BLaER1 treated with 17β-estradiol and CSF1 and Interleukin-3, amounts not matched to agents 10 nM and 100 nM (cell line): Measurements from ENCODE around the gene CEP350.

Source experiments
- H3K27ac ChIP-seq, 11 experiments: shearing (Covaris generic); formaldehyde crosslinking; 2 replicates each; pipeline ENCODE4 v1.8.1; 2022
- H3K27me3 ChIP-seq, 11 experiments: shearing (Covaris generic); formaldehyde crosslinking; 2 replicates each; pipeline ENCODE4 v1.8.1; 2022
- H3K36me3 ChIP-seq, 11 experiments: shearing (Covaris generic); formaldehyde crosslinking; 2 replicates each; pipeline ENCODE4 v1.8.1; 2022
- H3K4me1 ChIP-seq, 10 experiments: shearing (Covaris generic); formaldehyde crosslinking; 2 replicates each; pipeline ENCODE4 v1.8.1; 2022
- H3K4me2 ChIP-seq, 11 experiments: shearing (Covaris generic); formaldehyde crosslinking; 2 replicates each; pipeline ENCODE4 v1.8.1; 2022
- H3K4me3 ChIP-seq, 10 experiments: shearing (Covaris generic); formaldehyde crosslinking; 2 replicates each; pipeline ENCODE4 v1.8.1; 2022
- H3K9ac ChIP-seq, 11 experiments: shearing (Covaris generic); formaldehyde crosslinking; 2 replicates each; pipeline ENCODE4 v1.8.1; 2022
- H3K9me3 ChIP-seq, 11 experiments: shearing (Covaris generic); formaldehyde crosslinking; replicated peaks in 1 of 11; 2 replicates each; pipeline ENCODE4 v1.8.1; 2022
- H4K20me1 ChIP-seq, 11 experiments: shearing (Covaris generic); formaldehyde crosslinking; 2 replicates each; pipeline ENCODE4 v1.8.1; 2022
- Cebpa-rat ChIP-seq, 11 experiments: shearing (Covaris generic); IDR thresholded peaks; 2 replicates each; pipeline ENCODE4 v1.8.1; 2022

The CEP350 gene, protein sequence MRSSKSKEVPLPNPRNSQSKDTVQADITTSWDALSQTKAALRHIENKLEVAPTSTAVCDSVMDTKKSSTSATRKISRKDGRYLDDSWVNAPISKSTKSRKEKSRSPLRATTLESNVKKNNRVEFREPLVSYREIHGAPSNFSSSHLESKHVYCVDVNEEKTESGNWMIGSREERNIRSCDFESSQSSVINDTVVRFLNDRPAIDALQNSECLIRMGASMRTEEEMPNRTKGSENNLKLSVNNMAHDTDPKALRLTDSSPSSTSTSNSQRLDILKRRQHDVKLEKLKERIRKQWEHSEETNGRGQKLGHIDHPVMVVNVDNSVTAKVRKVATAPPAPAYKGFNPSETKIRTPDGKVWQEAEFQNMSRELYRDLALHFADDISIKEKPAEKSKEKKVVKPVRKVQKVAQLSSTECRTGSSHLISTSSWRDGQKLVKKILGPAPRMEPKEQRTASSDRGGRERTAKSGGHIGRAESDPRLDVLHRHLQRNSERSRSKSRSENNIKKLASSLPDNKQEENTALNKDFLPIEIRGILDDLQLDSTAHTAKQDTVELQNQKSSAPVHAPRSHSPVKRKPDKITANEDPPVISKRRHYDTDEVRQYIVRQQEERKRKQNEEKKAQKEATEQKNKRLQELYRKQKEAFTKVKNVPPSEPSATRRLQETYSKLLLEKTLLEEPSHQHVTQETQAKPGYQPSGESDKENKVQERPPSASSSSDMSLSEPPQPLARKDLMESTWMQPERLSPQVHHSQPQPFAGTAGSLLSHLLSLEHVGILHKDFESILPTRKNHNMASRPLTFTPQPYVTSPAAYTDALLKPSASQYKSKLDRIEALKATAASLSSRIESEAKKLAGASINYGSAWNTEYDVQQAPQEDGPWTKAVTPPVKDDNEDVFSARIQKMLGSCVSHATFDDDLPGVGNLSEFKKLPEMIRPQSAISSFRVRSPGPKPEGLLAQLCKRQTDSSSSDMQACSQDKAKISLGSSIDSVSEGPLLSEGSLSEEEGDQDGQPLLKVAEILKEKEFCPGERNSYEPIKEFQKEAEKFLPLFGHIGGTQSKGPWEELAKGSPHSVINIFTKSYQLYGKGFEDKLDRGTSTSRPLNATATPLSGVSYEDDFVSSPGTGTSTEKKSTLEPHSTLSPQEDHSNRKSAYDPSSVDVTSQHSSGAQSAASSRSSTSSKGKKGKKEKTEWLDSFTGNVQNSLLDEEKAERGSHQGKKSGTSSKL (N-terminal part only)

DNA sequence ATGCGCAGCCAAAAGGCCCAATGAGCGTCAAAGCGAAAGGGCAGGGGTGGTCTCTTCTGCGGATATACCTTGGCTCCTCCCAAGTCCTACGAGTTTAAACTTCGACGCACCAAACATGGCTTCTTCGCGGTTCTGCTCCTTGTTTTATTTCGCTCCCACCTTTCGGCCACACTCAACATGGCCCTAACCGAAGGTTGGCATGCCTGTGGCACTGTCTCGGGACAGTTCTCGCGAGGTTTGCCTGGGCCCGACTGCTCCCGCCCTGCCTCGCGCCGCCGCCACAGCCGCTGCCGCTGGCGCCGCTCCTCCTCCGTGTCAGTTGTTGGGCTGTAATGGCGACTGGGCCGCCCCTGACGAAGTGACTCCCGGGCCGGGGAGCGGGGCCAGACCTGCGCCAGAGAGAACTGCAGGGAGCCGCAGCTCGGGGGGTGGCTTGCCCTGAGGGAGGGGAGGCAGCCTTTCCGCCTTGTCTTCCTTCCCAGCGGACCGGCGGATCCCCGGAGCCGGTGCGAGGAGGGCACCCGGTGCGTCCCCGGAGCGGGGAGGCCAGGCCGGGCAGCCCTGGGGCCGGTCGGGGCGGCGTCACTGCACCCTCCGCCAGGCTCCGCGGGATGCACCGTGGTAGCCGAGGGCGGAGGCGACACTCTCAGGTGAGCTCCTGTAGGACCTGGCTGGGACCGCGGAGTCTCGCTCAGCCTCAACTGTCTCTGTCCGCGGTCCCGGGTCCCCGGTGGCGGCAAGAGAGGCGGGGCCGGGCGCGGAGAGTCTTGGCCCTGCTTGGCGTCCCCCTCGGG, at the start of gene CEP350:
Gene CEP350, plus strand, starts transcription at position 318 of the 794 bp plus-strand sequence. CDS start 31,372 bp downstream, outside the sequence.
- peaks cover 0 to 7% (median 4%) of the 10 kb centered on the region in 11 experiments; a peak in 5 of 22 replicates for H3K36me3 ChIP-seq
- H3K4me1 ChIP-seq, result peaks cover 38 to 63% (median 56%) of the 10 kb centered on the region in 10 experiments
- peak within 1 kb of the TSS; percentile 93 to 99 (median 95) for H3K27ac ChIP-seq
- no peaks in the 10 kb centered on the region for H3K9me3 ChIP-seq
- H4K20me1 ChIP-seq, result peaks cover 11 to 48% (median 43%) of the 10 kb centered on the region in 11 experiments; a peak in 19 of 22 replicates
- TF ChIP-seq Cebpa-rat (IDR thresholded peaks at IDR 0.05), result no peak
- H3K9ac ChIP-seq, result peak within 1 kb of the TSS; percentile 92 to 100 (median 98)
- H3K4me3 ChIP-seq, result peak within 1 kb of the TSS; percentile 84 to 100 (median 96)
- H3K27me3 ChIP-seq, result no peaks in the 10 kb centered on the region
- peak within 1 kb of the TSS; percentile 77 to 93 (median 88) for H3K4me2 ChIP-seq

DNA sequence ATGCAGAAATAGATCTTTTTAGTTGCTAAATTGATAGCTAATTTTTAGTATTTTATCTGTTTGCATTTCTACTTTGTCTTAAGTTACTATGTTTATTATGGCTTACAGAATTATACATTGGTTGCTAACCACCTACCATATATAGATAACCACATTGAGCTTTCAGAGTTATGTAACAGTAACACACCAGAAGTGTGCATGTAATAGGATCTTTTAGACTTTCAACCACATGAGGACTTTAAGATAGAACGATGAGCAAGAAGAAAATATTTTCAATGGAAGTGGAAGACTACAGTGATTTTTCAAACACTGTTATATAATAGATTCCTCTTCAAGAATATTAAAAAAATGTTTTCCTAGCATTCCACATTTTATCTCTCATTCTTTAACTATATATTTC, 43.7 kb upstream of the CEP350 start:
- Histone ChIP-seq H3K36me3 (peaks cover 74 to 100% (median 89%) of the 10 kb centered on the region in 11 experiments), H3K4me3 (no peak overlapping the region), H3K9me3 (no peaks in the 10 kb centered on the region), H4K20me1 (no peaks in the 10 kb centered on the region; a peak in 3 of 22 replicates), H3K4me1 (no peaks in the 10 kb centered on the region), H3K9ac (no peak overlapping the region), H3K4me2 (no peak overlapping the region), H3K27me3 (no peaks in the 10 kb centered on the region), H3K27ac (no peak overlapping the region)
- no peak for TF ChIP-seq Cebpa-rat (IDR thresholded peaks at IDR 0.05)

- no peaks in the 10 kb centered on the region; a peak in 3 of 22 replicates for H4K20me1 ChIP-seq
- H3K4me2 ChIP-seq, result no peak overlapping the region
- no peaks in the 10 kb centered on the region for H3K4me1 ChIP-seq
- H3K9ac ChIP-seq, result no peak overlapping the region
- H3K9me3 ChIP-seq, result no peaks in the 10 kb centered on the region
- no peaks in the 10 kb centered on the region for H3K27me3 ChIP-seq
- H3K27ac ChIP-seq, result no peak overlapping the region
- H3K4me3 ChIP-seq, result no peak overlapping the region
- TF ChIP-seq Cebpa-rat (IDR thresholded peaks at IDR 0.05), result no peak
- H3K36me3 ChIP-seq, result peaks cover 78 to 100% (median 92%) of the 10 kb centered on the region in 11 experiments
Observed at GRCh38 chr1:179911812-179912211, 42.8 kb upstream of the CEP350 start.

DNA sequence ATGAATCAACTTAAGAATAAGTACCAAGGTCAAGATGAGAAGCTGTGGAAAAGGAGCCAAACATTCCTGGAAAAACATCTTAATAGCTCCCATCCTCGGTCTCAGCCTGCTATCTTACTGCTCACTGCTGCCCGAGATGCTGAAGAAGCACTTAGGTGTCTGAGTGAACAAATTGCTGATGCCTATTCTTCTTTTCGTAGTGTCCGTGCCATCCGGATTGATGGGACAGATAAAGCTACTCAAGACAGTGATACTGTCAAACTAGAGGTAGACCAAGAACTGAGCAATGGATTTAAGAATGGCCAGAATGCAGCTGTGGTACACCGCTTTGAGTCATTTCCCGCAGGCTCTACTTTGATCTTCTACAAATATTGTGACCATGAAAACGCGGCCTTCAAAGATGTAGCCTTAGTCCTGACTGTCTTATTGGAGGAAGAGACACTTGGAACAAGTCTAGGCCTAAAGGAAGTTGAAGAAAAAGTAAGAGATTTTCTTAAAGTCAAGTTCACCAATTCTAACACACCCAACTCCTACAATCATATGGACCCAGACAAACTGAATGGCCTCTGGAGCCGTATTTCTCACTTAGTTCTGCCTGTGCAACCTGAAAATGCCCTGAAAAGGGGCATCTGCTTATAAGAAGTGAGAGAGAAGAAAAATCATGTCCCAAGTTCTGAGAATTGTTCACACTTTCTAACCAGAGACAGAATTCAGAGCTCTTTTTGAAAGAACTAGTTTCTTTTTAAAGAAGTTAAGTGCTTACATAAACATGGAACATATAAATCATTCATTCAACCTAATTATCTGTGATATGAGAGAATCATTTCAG, 36.8 kb upstream of the CEP350 start:
- H3K9me3 ChIP-seq, result no peaks in the 10 kb centered on the region
- peaks cover 76 to 98% (median 88%) of the 10 kb centered on the region in 11 experiments for H3K36me3 ChIP-seq
- H3K4me3 ChIP-seq, result no peak overlapping the region
- TF ChIP-seq Cebpa-rat (IDR thresholded peaks at IDR 0.05), result no peak
- H3K9ac ChIP-seq, result no peak overlapping the region
- no peaks in the 10 kb centered on the region for H3K27me3 ChIP-seq
- peaks cover 0 to 3% (median 0%) of the 10 kb centered on the region in 11 experiments; a peak in 1 of 22 replicates for H4K20me1 ChIP-seq
- no peak overlapping the region for H3K27ac ChIP-seq
- peaks cover 0 to 7% (median 0%) of the 10 kb centered on the region in 10 experiments; a peak in 5 of 20 replicates for H3K4me1 ChIP-seq
- H3K4me2 ChIP-seq, result no peak overlapping the region

DNA sequence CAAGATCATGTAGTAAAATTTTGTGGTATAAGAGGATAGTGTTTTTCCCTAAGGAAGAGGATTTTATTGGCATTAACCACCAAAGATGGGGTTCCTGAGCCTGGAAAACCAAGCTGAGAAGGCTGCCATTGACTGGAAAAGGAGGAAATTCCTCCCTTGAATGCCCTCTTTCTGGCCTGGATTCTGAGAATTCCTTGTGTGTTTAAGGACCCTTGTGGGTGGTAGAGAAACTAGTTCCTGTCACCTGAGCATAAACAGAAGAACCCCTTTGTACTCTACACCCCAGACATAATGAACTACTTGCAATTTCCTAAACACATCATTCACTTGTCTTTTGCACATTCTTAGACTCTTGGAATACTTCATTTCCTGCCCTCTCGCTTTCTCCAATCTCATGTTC, 33.1 kb upstream of the CEP350 start:
- no peak overlapping the region for H3K9ac ChIP-seq
- peaks cover 0 to 3% (median 0%) of the 10 kb centered on the region in 11 experiments; a peak in 1 of 22 replicates for H4K20me1 ChIP-seq
- H3K27ac ChIP-seq, result no peak overlapping the region
- no peak overlapping the region for H3K4me3 ChIP-seq
- no peak for TF ChIP-seq Cebpa-rat (IDR thresholded peaks at IDR 0.05)
- peaks cover 42 to 61% (median 53%) of the 10 kb centered on the region in 11 experiments for H3K36me3 ChIP-seq
- no peaks in the 10 kb centered on the region for H3K9me3 ChIP-seq
- H3K4me2 ChIP-seq, result no peak overlapping the region
- H3K27me3 ChIP-seq, result no peaks in the 10 kb centered on the region
- peaks cover 0 to 22% (median 0%) of the 10 kb centered on the region in 10 experiments; a peak in 6 of 20 replicates for H3K4me1 ChIP-seq

DNA sequence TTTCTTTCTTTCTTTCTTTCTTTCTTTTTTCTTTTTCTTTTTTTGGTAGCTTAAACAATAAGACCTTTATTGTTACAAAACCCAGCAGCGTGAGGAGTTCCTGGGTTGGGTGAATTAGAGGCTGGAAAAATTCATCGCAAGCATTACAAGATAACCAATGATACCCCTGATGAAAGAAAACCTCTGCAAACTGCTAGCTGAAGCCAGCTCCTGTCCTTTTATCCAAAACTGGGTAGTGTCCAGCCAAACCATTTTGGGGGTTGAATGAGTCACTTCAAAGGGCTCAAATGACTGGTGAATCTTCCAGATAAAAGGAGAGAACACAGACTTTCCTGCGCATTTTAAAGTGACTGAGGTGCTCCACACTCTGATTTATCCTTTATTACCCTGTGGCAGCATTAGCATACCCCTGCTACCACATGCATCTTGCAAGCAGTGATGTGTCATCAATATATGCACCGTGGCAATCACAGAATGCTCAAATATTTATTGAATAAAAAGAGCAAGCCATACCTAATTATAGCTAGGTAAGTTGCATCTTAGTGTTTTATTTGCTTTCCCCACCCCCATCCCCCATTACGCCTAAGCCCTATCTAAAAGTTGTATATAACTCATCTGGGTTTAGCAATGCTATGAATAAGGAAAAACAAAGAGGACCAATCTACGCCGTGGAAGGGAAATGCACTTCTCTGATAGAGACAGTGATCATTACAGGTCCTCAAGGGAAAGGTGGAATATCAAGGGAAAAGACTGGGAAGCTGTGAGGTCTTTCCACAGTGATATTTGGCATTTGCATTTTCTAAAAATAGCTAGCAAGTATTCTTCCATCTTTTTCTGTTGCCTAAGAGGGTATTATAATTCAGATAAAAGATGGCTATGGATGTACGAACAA, 32.4 kb upstream of the CEP350 start:
- no peak for TF ChIP-seq Cebpa-rat (IDR thresholded peaks at IDR 0.05)
- H3K9me3 ChIP-seq, result no peaks in the 10 kb centered on the region
- peaks cover 0 to 3% (median 0%) of the 10 kb centered on the region in 11 experiments; a peak in 1 of 22 replicates for H4K20me1 ChIP-seq
- no peak overlapping the region for H3K27ac ChIP-seq
- no peaks in the 10 kb centered on the region for H3K27me3 ChIP-seq
- H3K36me3 ChIP-seq, result peaks cover 35 to 53% (median 47%) of the 10 kb centered on the region in 11 experiments
- no peak overlapping the region; a peak in 1 of 22 replicates for H3K4me2 ChIP-seq
- H3K4me1 ChIP-seq, result peaks cover 0 to 22% (median 0%) of the 10 kb centered on the region in 10 experiments; a peak in 6 of 20 replicates
- H3K4me3 ChIP-seq, result no peak overlapping the region
- H3K9ac ChIP-seq, result no peak overlapping the region
